ENCODE data around the gene GPR75.
"Not testable (repeated sequence)": the region's sequence is repeated elsewhere in the genome, so short reads cannot be mapped to it uniquely, and the experiment has no call there.

Gene GPR75

GRCh38 chr2:53852532-53852931, 7.2 kb downstream of the GPR75 start:
- DNase-seq (ENCODE audit: low spot score), result no peak

DNA sequence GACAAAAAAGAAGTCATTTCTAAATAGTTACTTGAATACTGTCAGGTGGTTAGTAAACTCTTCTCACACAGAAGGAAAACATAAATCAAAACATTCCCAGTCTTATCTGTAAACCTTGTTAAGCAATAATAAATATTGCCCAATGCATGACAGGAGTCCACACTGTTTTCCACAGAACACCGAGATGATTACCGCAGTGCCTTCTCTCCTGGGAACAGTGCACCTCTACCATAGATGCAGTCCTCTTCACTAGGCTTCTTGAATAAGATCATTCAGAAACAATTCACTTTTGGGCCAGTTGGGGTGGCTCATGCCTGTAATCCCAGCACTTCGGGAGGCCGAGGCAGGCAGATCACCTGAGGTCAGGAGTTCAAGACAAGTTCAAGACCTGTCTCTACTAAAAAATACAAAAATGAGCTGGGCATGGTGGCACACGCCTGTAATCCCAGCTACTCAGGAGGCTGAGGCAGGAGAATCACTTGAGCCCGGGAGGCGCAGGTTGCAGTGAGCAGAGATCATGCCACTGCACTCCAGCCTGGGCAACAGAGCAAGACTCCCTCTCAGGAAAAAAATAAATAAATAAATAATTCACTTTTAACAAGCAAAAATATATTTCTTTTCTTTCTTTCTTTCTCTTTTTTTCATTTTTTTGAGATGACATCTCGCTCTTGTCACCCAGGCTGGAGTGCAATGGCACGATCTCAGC, 8.6 kb downstream of the GPR75 start:
- not testable (repeated sequence) for DNase-seq (ENCODE audit: low spot score)

DNA sequence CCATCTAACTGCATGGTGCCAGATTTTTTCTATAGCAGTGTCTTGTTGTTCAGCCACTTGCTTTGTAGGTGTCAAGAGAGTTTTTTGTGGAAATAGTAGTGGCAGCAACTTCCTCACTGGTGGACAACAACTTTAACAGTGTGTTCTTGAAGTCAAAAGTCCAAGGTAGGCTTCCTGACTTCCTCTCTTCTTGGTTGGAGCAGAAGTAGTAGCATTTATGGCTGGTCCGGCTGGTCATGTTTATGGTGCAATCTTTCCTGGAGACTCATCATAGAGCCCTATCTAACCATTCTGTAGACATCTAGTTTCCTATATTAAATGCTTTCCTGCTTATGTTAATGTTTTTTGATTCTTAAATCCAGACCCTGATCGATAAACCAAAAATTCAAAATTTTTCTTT, 11.7 kb downstream of the GPR75 start:
- no peak for DNase-seq (ENCODE audit: low spot score)

- DNase-seq (ENCODE audit: low spot score), result no peak
Observed at GRCh38 chr2:53843595-53843994, 16.2 kb downstream of the GPR75 start.

GRCh38 chr2:53842891-53843290, 16.9 kb downstream of the GPR75 start:
- no peak for DNase-seq (ENCODE audit: low spot score)

DNA sequence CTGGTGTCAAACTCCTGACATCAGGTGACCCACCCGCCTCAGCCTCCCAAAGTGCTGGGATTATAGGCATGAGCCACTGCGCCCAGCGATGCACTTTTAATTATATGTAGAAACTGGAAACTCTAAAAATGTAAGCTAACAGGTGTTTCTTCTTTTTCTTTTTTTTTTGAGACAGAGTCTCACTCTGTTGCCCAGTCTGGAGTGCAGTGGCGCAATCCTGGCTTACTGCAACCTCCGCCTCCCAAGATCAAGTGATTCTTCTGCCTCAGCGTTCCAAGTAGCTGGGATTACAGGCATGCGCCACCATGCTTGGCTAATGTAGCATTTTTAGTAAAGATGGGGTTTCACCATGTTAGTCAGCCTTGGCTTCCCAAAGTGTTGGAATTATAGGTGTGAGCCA, 18.1 kb downstream of the GPR75 start:
- not testable (repeated sequence) for DNase-seq (ENCODE audit: low spot score)

GRCh38 chr2:53840580-53840979, 19.2 kb downstream of the GPR75 start:
- no peak for DNase-seq (ENCODE audit: low spot score)

DNA sequence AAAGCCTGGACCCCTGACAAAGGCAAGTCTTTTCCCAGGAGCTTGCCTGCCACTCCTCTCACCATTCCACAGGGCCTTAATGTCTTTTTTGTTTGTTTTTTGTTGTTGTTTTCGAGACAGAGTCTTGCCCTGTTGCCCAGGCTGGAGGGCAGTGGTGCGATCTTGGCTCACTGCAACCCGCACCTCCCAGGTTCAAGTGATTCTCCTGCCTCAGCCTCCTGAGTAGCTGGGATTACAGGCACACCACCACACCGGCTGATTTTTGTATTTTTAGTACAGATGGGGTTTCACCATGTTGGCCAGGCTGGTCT, 29.8 kb downstream of the GPR75 start:
- not testable (repeated sequence) for DNase-seq (ENCODE audit: low spot score)

GRCh38 chr2:53829273-53829979, 30.3 kb downstream of the GPR75 start:
- DNase-seq (ENCODE audit: low spot score), result no peak

- no peak for DNase-seq (ENCODE audit: low spot score)
Observed at GRCh38 chr2:53828331-53828730, 31.4 kb downstream of the GPR75 start.

GRCh38 chr2:53827398-53828175, 32.2 kb downstream of the GPR75 start:
- DNase-seq (ENCODE audit: low spot score), result no peak

GRCh38 chr2:53826587-53827397, 33.0 kb downstream of the GPR75 start:
- DNase-seq (ENCODE audit: low spot score), result peak; percentile 14

DNA sequence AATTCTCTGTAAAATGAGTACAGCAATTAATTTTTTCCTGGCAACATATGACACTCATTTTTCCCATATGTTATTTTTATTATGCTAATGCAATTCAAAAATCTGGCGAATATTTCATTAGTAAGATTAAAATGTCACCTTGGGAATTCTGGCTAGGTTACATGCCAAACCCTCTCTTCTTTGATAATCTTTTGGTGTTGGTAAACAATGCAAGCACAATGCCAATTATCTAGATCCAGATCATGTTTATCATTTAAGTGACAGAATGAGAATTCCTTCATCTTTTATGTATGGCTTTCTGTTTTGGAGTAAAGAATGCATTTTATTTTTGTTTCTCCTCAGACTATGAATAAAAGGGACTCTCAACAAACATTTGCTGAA, 33.7 kb downstream of the GPR75 start:
- DNase-seq (ENCODE audit: low spot score), result no peak

DNA sequence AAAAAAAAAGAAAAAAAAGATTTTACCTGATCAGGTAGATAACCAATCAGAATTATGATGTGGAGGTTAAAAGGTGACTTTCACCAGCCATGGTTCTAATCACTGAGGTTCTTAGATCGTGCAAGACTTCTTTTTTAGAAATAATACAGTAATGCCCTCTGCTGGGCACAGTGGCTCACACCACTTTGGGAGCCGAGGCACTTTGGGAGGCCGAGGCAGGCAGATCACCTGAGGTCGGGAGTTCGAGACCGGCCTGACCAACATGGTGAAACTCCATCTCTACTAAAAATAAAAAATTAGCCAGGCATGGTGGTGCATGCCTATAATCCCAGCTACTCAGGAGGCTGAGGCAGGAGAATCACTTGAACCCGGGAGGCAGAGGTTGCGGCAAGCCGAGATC, 36.1 kb downstream of the GPR75 start:
- DNase-seq (ENCODE audit: low spot score), result not testable (repeated sequence)

- DNase-seq (ENCODE audit: low spot score), result no peak
Observed at GRCh38 chr2:53821810-53822209, 38.0 kb downstream of the GPR75 start.

DNA sequence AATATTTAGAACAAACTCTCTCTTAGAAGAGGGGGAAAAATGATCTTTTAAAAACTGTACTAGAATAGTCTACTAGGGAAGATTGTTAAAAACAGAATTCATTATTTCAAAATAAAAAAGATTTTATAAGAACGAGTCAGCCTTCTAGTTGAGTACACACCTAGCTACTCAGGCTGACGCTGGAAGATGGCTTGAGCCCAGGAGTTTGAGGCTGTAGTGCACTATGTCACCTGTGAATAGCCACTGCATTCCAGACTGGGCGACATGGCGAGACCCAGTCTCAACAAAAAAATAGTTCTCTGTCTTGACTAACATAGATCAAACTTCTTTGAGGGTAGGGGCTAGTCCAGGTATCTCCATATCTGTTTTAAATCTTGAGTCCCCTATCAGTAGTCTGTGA, 39.1 kb downstream of the GPR75 start:
- no peak for DNase-seq (ENCODE audit: low spot score)

GRCh38 chr2:53820048-53820447, 39.7 kb downstream of the GPR75 start:
- no peak for DNase-seq (ENCODE audit: low spot score)

GRCh38 chr2:53819634-53820033, 40.1 kb downstream of the GPR75 start:
- DNase-seq (ENCODE audit: low spot score), result no peak

DNA sequence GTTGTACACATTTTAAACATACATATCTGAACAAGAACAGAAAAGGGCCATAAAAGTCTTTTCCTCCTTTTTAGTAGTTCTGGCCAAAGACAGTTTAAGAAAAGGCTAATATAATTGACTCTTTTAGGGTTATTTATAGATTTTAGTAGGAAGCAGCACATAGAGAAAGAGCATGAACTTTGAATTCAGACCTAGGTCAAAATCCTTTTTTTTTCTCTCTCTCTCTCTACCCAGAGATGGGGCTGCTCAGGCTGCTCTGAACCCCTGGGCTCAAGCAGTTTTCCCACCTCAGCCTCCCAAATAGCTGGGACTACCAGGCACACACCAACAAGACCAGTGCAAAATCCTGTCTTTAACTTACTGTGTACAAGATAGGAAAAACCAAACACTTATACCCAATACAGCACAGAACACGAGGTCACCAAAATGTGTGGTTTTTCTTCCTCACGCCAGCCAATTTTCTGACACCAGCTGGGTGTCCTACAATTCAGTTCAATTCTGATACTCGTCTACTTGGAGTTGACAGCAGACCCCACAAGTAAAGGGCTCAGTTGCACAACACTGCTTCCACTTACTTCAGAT, 40.8 kb downstream of the GPR75 start:
- DNase-seq (ENCODE audit: low spot score), result no peak

DNA sequence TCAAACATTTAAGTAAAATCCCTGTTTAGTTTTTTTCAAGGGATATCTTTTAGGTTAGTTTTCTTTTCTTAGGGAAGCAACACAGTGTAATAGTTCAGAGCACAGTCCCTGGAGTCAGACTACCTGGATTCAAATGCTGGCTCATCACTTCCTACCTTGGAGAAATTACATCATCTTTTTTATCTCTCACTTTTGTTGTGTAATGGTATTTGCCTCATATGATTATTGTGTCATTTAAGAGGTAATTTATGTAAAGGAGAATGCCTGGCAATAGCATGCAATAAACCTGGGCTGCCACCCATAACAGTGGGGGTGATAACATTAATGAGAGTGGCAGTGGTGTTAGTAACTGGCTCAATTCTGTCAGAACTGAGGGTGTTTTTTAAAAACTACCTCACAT, 46.6 kb downstream of the GPR75 start:
- no peak for DNase-seq (ENCODE audit: low spot score)

DNA sequence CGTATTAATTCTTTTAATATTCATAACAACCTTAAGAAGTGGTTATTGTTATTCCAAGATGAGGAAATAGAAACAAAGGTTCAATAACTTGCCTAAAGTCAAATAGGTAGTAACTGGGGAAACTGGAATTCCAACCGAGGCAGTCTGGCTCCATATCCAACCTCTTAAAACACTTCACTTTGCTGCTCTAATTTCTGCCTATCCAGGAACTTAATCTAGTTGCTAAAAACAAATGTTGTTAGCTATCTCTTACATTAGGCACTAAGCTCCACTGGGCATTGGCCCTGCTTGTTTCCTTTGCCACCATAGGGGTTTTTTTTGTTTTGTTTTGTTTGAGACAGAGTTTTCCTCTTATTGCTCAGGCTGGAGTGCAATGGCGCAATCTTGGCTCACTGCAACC, 48.2 kb downstream of the GPR75 start:
- no peak for DNase-seq (ENCODE audit: low spot score)
